ENCODE measurements around the gene DEFB125.

Gene DEFB125

GRCh38 chr20:78338-78737 lies 9.1 kb upstream of the DEFB125 start:
- Histone ChIP-seq H2BK12ac (ENCODE audit: low read length in 2 of 2) (no peak overlapping the region), H2BK15ac (ENCODE audit: low read depth, poor library complexity, severe bottlenecking) (no peak overlapping the region), H3K4me2 (ENCODE audit: low read length, poor library complexity, severe bottlenecking) (no peak overlapping the region), H3K18ac (ENCODE audit: low read depth in 1 of 2, low read length in 2 of 2) (no peak overlapping the region), H3K14ac (ENCODE audit: low read length in 2 of 2) (no peak overlapping the region), H3K9me3 (ENCODE audit: control insufficient read depth, low read length) (peaks cover 3% of the 10 kb centered on the region), H2AFZ (ENCODE audit: low read depth, low read length) (no peak overlapping the region), H3K4me1 (ENCODE audit: control insufficient read depth, insufficient read depth, low read depth, low read length) (no peaks in the 10 kb centered on the region), H3K27ac (ENCODE audit: low read length, poor library complexity, severe bottlenecking) (no peak overlapping the region), H3K4me3 (ENCODE audit: insufficient read depth in 1 of 2, low read depth in 1 of 2, low read length in 2 of 2) (no peak overlapping the region), H2BK5ac (ENCODE audit: low read depth, low read length, poor library complexity, severe bottlenecking) (no peak overlapping the region), H4K91ac (ENCODE audit: low read length) (no peak overlapping the region), H3K4ac (ENCODE audit: low read depth in 1 of 2, low read length in 2 of 2) (no peak overlapping the region), H3K23ac (ENCODE audit: low read length in 2 of 2) (no peak overlapping the region), H2BK120ac (ENCODE audit: low read depth, low read length) (no peak overlapping the region), H2AK5ac (ENCODE audit: low read length, severe bottlenecking) (no peak overlapping the region), H3K27me3 (ENCODE audit: control insufficient read depth in 1 of 2, insufficient read depth in 1 of 2, low read length in 2 of 2) (peaks cover 0 to 6% of the 10 kb centered on the region in 2 experiments), H4K8ac (ENCODE audit: low read length) (no peak overlapping the region), H3K9ac (ENCODE audit: low read length) (no peak overlapping the region), H3K79me1 (replicated peaks; ENCODE audit: low read length, poor library complexity, severe bottlenecking) (no peaks in the 10 kb centered on the region), H3K36me3 (ENCODE audit: control insufficient read depth in 1 of 2, insufficient read depth in 2 of 2, low read depth in 1 of 2, low read length in 2 of 2) (no peaks in the 10 kb centered on the region)
- DNase-seq = no peak

GRCh38 chr20:79565-79964 lies 7.9 kb upstream of the DEFB125 start:
- no peak overlapping the region for H2AFZ ChIP-seq (ENCODE audit: low read depth, low read length)
- no peak overlapping the region for H3K4me2 ChIP-seq (ENCODE audit: low read length, poor library complexity, severe bottlenecking)
- WGBS = 67% methylated on average over 4 of the region's 4 CpGs

GRCh38 chr20:90651-91050 lies 3.2 kb downstream of the DEFB125 start:
- H3K18ac ChIP-seq (ENCODE audit: low read depth in 1 of 2, low read length in 2 of 2) = no peak overlapping the region
- no peak overlapping the region for H3K4me3 ChIP-seq (ENCODE audit: insufficient read depth in 1 of 2, low read depth in 1 of 2, low read length in 2 of 2)
- no peak overlapping the region for H3K23ac ChIP-seq (ENCODE audit: low read length in 2 of 2)
- H2AK5ac ChIP-seq (ENCODE audit: low read length, severe bottlenecking) = no peak overlapping the region
- no peak overlapping the region for H2BK15ac ChIP-seq (ENCODE audit: low read depth, poor library complexity, severe bottlenecking)
- H3K9me3 ChIP-seq (ENCODE audit: control insufficient read depth, low read length) = peaks cover 14% of the 10 kb centered on the region
- H2BK12ac ChIP-seq (ENCODE audit: low read length in 2 of 2) = no peak overlapping the region
- DNase-seq = no peak
- H2AFZ ChIP-seq (ENCODE audit: low read depth, low read length) = no peak overlapping the region
- H3K27ac ChIP-seq (ENCODE audit: low read length, poor library complexity, severe bottlenecking) = no peak overlapping the region
- H3K4me1 ChIP-seq (ENCODE audit: control insufficient read depth, insufficient read depth, low read depth, low read length) = peaks cover 1% of the 10 kb centered on the region
- no peak overlapping the region for H3K9ac ChIP-seq (ENCODE audit: low read length)
- no peaks in the 10 kb centered on the region for H3K79me1 ChIP-seq (replicated peaks; ENCODE audit: low read length, poor library complexity, severe bottlenecking)
- H3K4ac ChIP-seq (ENCODE audit: low read depth in 1 of 2, low read length in 2 of 2) = no peak overlapping the region
- H4K8ac ChIP-seq (ENCODE audit: low read length) = no peak overlapping the region
- H2BK120ac ChIP-seq (ENCODE audit: low read depth, low read length) = no peak overlapping the region
- no peak overlapping the region for H3K14ac ChIP-seq (ENCODE audit: low read length in 2 of 2)
- no peak overlapping the region for H3K4me2 ChIP-seq (ENCODE audit: low read length, poor library complexity, severe bottlenecking)
- H3K36me3 ChIP-seq (ENCODE audit: control insufficient read depth in 1 of 2, insufficient read depth in 2 of 2, low read depth in 1 of 2, low read length in 2 of 2) = no peaks in the 10 kb centered on the region
- H3K27me3 ChIP-seq (ENCODE audit: control insufficient read depth in 1 of 2, insufficient read depth in 1 of 2, low read length in 2 of 2) = no peaks in the 10 kb centered on the region
- H4K91ac ChIP-seq (ENCODE audit: low read length) = no peak overlapping the region
- H2BK5ac ChIP-seq (ENCODE audit: low read depth, low read length, poor library complexity, severe bottlenecking) = no peak overlapping the region

More at GRCh38 chr20:79565-79964, 7.9 kb upstream of the DEFB125 start:
- no peak overlapping the region for H4K8ac ChIP-seq (ENCODE audit: low read length)
- H3K27ac ChIP-seq (ENCODE audit: low read length, poor library complexity, severe bottlenecking) = no peak overlapping the region
- no peak overlapping the region for H2BK12ac ChIP-seq (ENCODE audit: low read length in 2 of 2)
- H3K18ac ChIP-seq (ENCODE audit: low read depth in 1 of 2, low read length in 2 of 2) = no peak overlapping the region
- H2BK120ac ChIP-seq (ENCODE audit: low read depth, low read length) = no peak overlapping the region
- peaks cover 0 to 3% of the 10 kb centered on the region in 2 experiments for H3K27me3 ChIP-seq (ENCODE audit: control insufficient read depth in 1 of 2, insufficient read depth in 1 of 2, low read length in 2 of 2)
- H3K4me3 ChIP-seq (ENCODE audit: insufficient read depth in 1 of 2, low read depth in 1 of 2, low read length in 2 of 2) = no peak overlapping the region
- H3K36me3 ChIP-seq (ENCODE audit: control insufficient read depth in 1 of 2, insufficient read depth in 2 of 2, low read depth in 1 of 2, low read length in 2 of 2) = no peaks in the 10 kb centered on the region
- H3K14ac ChIP-seq (ENCODE audit: low read length in 2 of 2) = no peak overlapping the region
- H3K9ac ChIP-seq (ENCODE audit: low read length) = no peak overlapping the region
- no peak overlapping the region for H2AK5ac ChIP-seq (ENCODE audit: low read length, severe bottlenecking)
- no peaks in the 10 kb centered on the region for H3K4me1 ChIP-seq (ENCODE audit: control insufficient read depth, insufficient read depth, low read depth, low read length)
- H3K79me1 ChIP-seq (replicated peaks; ENCODE audit: low read length, poor library complexity, severe bottlenecking) = no peaks in the 10 kb centered on the region
- H3K9me3 ChIP-seq (ENCODE audit: control insufficient read depth, low read length) = peaks cover 3% of the 10 kb centered on the region
- H2BK15ac ChIP-seq (ENCODE audit: low read depth, poor library complexity, severe bottlenecking) = no peak overlapping the region
- no peak overlapping the region for H4K91ac ChIP-seq (ENCODE audit: low read length)
- no peak overlapping the region for H3K23ac ChIP-seq (ENCODE audit: low read length in 2 of 2)
- DNase-seq = no peak
- H3K4ac ChIP-seq (ENCODE audit: low read depth in 1 of 2, low read length in 2 of 2) = no peak overlapping the region
- no peak overlapping the region for H2BK5ac ChIP-seq (ENCODE audit: low read depth, low read length, poor library complexity, severe bottlenecking)

GRCh38 chr20:93641-94040 lies 6.2 kb downstream of the DEFB125 start:
- Histone ChIP-seq H2BK15ac (ENCODE audit: low read depth, poor library complexity, severe bottlenecking) (no peak overlapping the region), H4K91ac (ENCODE audit: low read length) (no peak overlapping the region), H3K79me1 (replicated peaks; ENCODE audit: low read length, poor library complexity, severe bottlenecking) (no peaks in the 10 kb centered on the region), H3K14ac (ENCODE audit: low read length in 2 of 2) (no peak overlapping the region), H3K18ac (ENCODE audit: low read depth in 1 of 2, low read length in 2 of 2) (no peak overlapping the region), H2BK120ac (ENCODE audit: low read depth, low read length) (no peak overlapping the region), H2AFZ (ENCODE audit: low read depth, low read length) (no peak overlapping the region), H2BK5ac (ENCODE audit: low read depth, low read length, poor library complexity, severe bottlenecking) (no peak overlapping the region), H2BK12ac (ENCODE audit: low read length in 2 of 2) (no peak overlapping the region), H4K8ac (ENCODE audit: low read length) (no peak overlapping the region), H3K27me3 (ENCODE audit: control insufficient read depth in 1 of 2, insufficient read depth in 1 of 2, low read length in 2 of 2) (no peaks in the 10 kb centered on the region), H3K36me3 (ENCODE audit: control insufficient read depth in 1 of 2, insufficient read depth in 2 of 2, low read depth in 1 of 2, low read length in 2 of 2) (no peaks in the 10 kb centered on the region), H3K4me3 (ENCODE audit: insufficient read depth in 1 of 2, low read depth in 1 of 2, low read length in 2 of 2) (no peak overlapping the region), H3K27ac (ENCODE audit: low read length, poor library complexity, severe bottlenecking) (no peak overlapping the region), H3K4ac (ENCODE audit: low read depth in 1 of 2, low read length in 2 of 2) (no peak overlapping the region), H2AK5ac (ENCODE audit: low read length, severe bottlenecking) (no peak overlapping the region), H3K4me1 (ENCODE audit: control insufficient read depth, insufficient read depth, low read depth, low read length) (peaks cover 1% of the 10 kb centered on the region), H3K23ac (ENCODE audit: low read length in 2 of 2) (no peak overlapping the region), H3K9me3 (ENCODE audit: control insufficient read depth, low read length) (peaks cover 20% of the 10 kb centered on the region), H3K9ac (ENCODE audit: low read length) (no peak overlapping the region), H3K4me2 (ENCODE audit: low read length, poor library complexity, severe bottlenecking) (no peak overlapping the region)
- DNase-seq = no peak
